GM12878 (cell line): ENCODE measurements around the gene PTPRB. TPM values are rescaled to one million over a fixed set of nuclear protein-coding genes. Genes with fewer than 3 reads are reported as not detected.

Experiments used
- ATAC-seq: fragments of 200-7000 bp; cut with Tn5 transposase; 3 replicates; pipeline ENCODE4 v1.9.1; 2020; ENCODE audit warnings: mild to moderate bottlenecking, moderate library complexity
- BruUV-seq: library from RNA; stranded (reverse); fragments of 400-500 nt; replicated peaks from 2 replicates; lab custom pipeline; 2021; lab: Mats Ljungman, UMichigan
- CTCF ChIA-PET: fragments of 300-600 bp; sonication (Branson Sonifier 250); formaldehyde crosslinking; extraction: SDS; loops from one replicate; lab custom pipeline; 2021; ENCODE audit warnings: inconsistent platforms; lab: Yijun Ruan, JAX
- POLR2A ChIA-PET: fragments of 350-600 bp; formaldehyde crosslinking; extraction: SDS; loops from one replicate; lab custom pipeline; 2021; ENCODE audit warnings: inconsistent platforms; lab: Charles Lee
- RAD21 ChIA-PET: fragments of 300-600 bp; sonication (Branson Sonifier 250); formaldehyde crosslinking; loops from one replicate; lab custom pipeline; 2023; ENCODE audit warnings: antibody characterized with exemption; ENCODE audit not compliant: unreplicated experiment; lab: Charles Lee
- SMC1A ChIA-PET: fragments of 300-600 bp; sonication (Branson Sonifier 250); formaldehyde crosslinking; loops from one replicate; lab custom pipeline; 2023; ENCODE audit not compliant: unreplicated experiment, uncharacterized antibody; lab: Charles Lee
- DNase-seq: peaks from one replicate; pipeline ENCODE4 v3.0.0-alpha.2; 2011; ENCODE audit warnings: low read depth, low spot score
- FAIRE-seq: peaks from 3 replicates; lab custom pipeline; 2011; peaks lifted over from hg19 to GRCh38; lab: Jason Lieb, UNC
- H2AFZ ChIP-seq: 2 replicates; pipeline ENCODE4 v1.6.0; 2011; ENCODE audit warnings: low read depth, low read length, control low read depth; ENCODE audit not compliant: control insufficient read depth
- H3K27ac ChIP-seq: 2 replicates; pipeline ENCODE4 v1.5.1; 2011; ENCODE audit warnings: control low read depth; ENCODE audit not compliant: control insufficient read depth, insufficient read depth
- H3K27me3 ChIP-seq, 2 experiments: replicated peaks in 1 of 2; 2 replicates each; pipeline versions ENCODE4 v1.6.0 to v1.6.1; 2011; ENCODE audit warnings: low read length in 1 of 2; ENCODE audit not compliant: control insufficient read depth in 2 of 2, insufficient read depth in 2 of 2
- H3K36me3 ChIP-seq, 2 experiments: 2 replicates each; pipeline ENCODE4 v1.5.1; 2011; ENCODE audit warnings: low read length in 1 of 2; ENCODE audit not compliant: control insufficient read depth in 2 of 2, insufficient read depth in 2 of 2
- H3K4me1 ChIP-seq: 2 replicates; pipeline ENCODE4 v1.6.1; 2011; ENCODE audit warnings: mild to moderate bottlenecking, low read length, moderate library complexity, mixed read lengths; ENCODE audit not compliant: control insufficient read depth, insufficient read depth
- H3K4me2 ChIP-seq: 2 replicates; pipeline ENCODE4 v1.6.0; 2011; ENCODE audit warnings: control low read depth; ENCODE audit not compliant: control insufficient read depth, insufficient read depth
- H3K4me3 ChIP-seq: fragments of 200-600 bp; sonication (generic); 2 replicates; pipeline ENCODE4 v1.5.1; 2016
- H3K79me2 ChIP-seq: 2 replicates; pipeline ENCODE4 v1.6.0; 2011; ENCODE audit warnings: low read length; ENCODE audit not compliant: control insufficient read depth, insufficient read depth
- H3K9ac ChIP-seq: 2 replicates; pipeline ENCODE4 v1.8.0; 2011; ENCODE audit warnings: low read length, control low read depth, mixed read lengths; ENCODE audit not compliant: control insufficient read depth, insufficient read depth
- H3K9me3 ChIP-seq: replicated peaks from 3 replicates; pipeline ENCODE4 v1.5.1; 2011; ENCODE audit warnings: mild to moderate bottlenecking, low read length; ENCODE audit not compliant: control insufficient read depth, insufficient read depth
- H4K20me1 ChIP-seq: 2 replicates; pipeline ENCODE4 v1.6.0; 2011; ENCODE audit not compliant: control insufficient read depth, insufficient read depth
- EZH2 ChIP-seq: IDR thresholded peaks from 2 replicates; pipeline ENCODE4 v1.6.1; 2012; ENCODE audit warnings: low read depth, mild to moderate bottlenecking, control low read depth, inconsistent platforms, low read length, borderline replicate concordance; ENCODE audit not compliant: control insufficient read depth
- HDGF ChIP-seq: fragments of 450-650 bp; IDR thresholded peaks from 2 replicates; pipeline ENCODE4 v1.6.1; 2016; ENCODE audit warnings: antibody characterized with exemption
- KDM1A ChIP-seq: fragments of 200-600 bp; sonication (generic); IDR thresholded peaks from 2 replicates; pipeline ENCODE4 v1.6.1; 2016; ENCODE audit warnings: borderline replicate concordance
- NFYA ChIP-seq: IDR thresholded peaks from 2 replicates; pipeline ENCODE4 v1.6.1; 2011; ENCODE audit warnings: low read depth, mild to moderate bottlenecking, low read length, improper control_type of control experiment, borderline replicate concordance
- RELA ChIP-seq: fragments of 450-650 bp; IDR thresholded peaks from 2 replicates; pipeline ENCODE4 v1.8.0; 2014; ENCODE audit warnings: borderline replicate concordance; ENCODE audit not compliant: partially characterized antibody
- RUNX3 ChIP-seq: IDR thresholded peaks from 2 replicates; pipeline ENCODE4 v1.6.1; 2012; ENCODE audit warnings: low read length, inconsistent platforms
- USF2 ChIP-seq: IDR thresholded peaks from 2 replicates; pipeline ENCODE4 v1.6.1; 2011; ENCODE audit warnings: low read depth, low read length, improper control_type of control experiment, borderline replicate concordance
- WGBS: methylation state at CpG from one replicate; pipeline ENCODE4 v1.1.6; 2016; ENCODE audit warnings: low lambda C conversion rate; ENCODE audit not compliant: insufficient replicate concordance, insufficient coverage; ENCODE audit errors: missing lambda C conversion rate; 5-methylcytosine and 5-hydroxymethylcytosine counted together
- in situ Hi-C: fragments of 300-500 bp; cut with MboI; formaldehyde crosslinking; loops from 9 replicates; pipeline ENCODE4 v1.14.3; 2018; ENCODE audit warnings: mixed read lengths
- intact Hi-C: fragments of 100-400 bp; cut with micrococcal nuclease; formaldehyde crosslinking; loops from one replicate; pipeline ENCODE4 v1.14.2; 2022; ENCODE audit not compliant: unreplicated experiment
- polyA plus RNA-seq, 11 experiments: library from polyadenylated mRNA; depleted of rRNA in 4 of 11; unstranded in 6 of 11; stranded (reverse) in 5 of 11; fragments of >200 nt; fragmentation: Nextera tagmentation in 4 of 11; fragmentation: Illumina TruSeq in 1 of 11; extraction: Ambion mirVana in 4 of 11; extraction: Trizol in 1 of 11; gene quantifications; 1 replicate in 1 of 11; 2 replicates in 10 of 11; pipeline versions ENCODE4 v1.2.1 to v1.2.3, GENCODE V29; 2011 to 2016; ENCODE audit warnings: inconsistent platforms in 2 of 11, missing spikeins in 2 of 11, low read depth in 1 of 11
- total RNA-seq, 4 experiments: library from RNA; depleted of rRNA in 3 of 4; stranded (reverse); fragments of >200 nt in 3 of 4; fragmentation: Illumina TruSeq in 1 of 4; extraction: Trizol in 1 of 4; gene quantifications; 2 replicates each; pipeline versions ENCODE4 v1.2.1 to v1.2.3, GENCODE V29; 2013 to 2021

Gene PTPRB
- total and polyA plus RNA-seq, 10 of the 15 experiments (the other 5 are each of a cell fraction or from before 2014, with no cell fraction given): 0.03 to 0.35 (median 0.05) TPM

- no peak overlapping the region for H2AFZ ChIP-seq
- BruUV-seq: no TSS peak
- FAIRE-seq (no peak), DNase-seq (no peak), ATAC-seq (no peak)
- H3K79me2 ChIP-seq: no peaks in the 10 kb centered on the region
- SMC1A ChIA-PET: interaction anchor here (1.5 to 1.6 kb wide), 2 partner anchors 17 to 683 kb away, joined by 3 to 4 read pairs; no protein-coding TSS in a partner anchor
- H3K9ac ChIP-seq: no peak overlapping the region
- no peaks in the 10 kb centered on the region for H3K4me1 ChIP-seq
- RAD21 ChIA-PET: no interaction called here
- H4K20me1 ChIP-seq: no peaks in the 10 kb centered on the region
- POLR2A ChIA-PET: no interaction called here
- no peaks in the 10 kb centered on the region for H3K9me3 ChIP-seq
- intact Hi-C loops (no loop called here), in situ Hi-C loops (no loop called here)
- no peak overlapping the region for H3K4me2 ChIP-seq
- H3K36me3 ChIP-seq: no peaks in the 10 kb centered on the region
- CTCF ChIA-PET: interaction anchor here (1.3 kb wide), 1 partner anchor 683 kb away, joined by 4 read pairs; no protein-coding TSS in a partner anchor
- 17% methylated on average over 2 of the region's 2 CpGs for WGBS
- no peak overlapping the region for H3K27ac ChIP-seq
- TF ChIP-seq HDGF (no peak), KDM1A (no peak), NFYA (no peak), RUNX3 (no peak), RELA (no peak), EZH2 (no peak), USF2 (no peak)
- H3K4me3 ChIP-seq: no peak overlapping the region
- H3K27me3 ChIP-seq: no peaks in the 10 kb centered on the region
Observed at GRCh38 chr12:70583251-70583650, 54.0 kb downstream of the PTPRB start.
